OCI-LY3 (cell line): Measurements from ENCODE around the gene VTI1A.

ENCODE experiments used
- H2AFZ ChIP-seq: fragments of 200-600, 300-600 bp; shearing (Covaris generic); 2 replicates; pipeline ENCODE4 v1.6.0; 2014; ENCODE audit warnings: antibody characterized with exemption, low read depth, low read length
- H3K27ac ChIP-seq: fragments of 200-600, 300-600 bp; sonication (generic); 2 replicates; pipeline ENCODE4 v1.5.1; 2014; ENCODE audit warnings: mild to moderate bottlenecking, low read length, moderate library complexity, mixed read lengths
- H3K27me3 ChIP-seq: fragments of 200-600, 300-600 bp; sonication (generic); 2 replicates; pipeline ENCODE4 v1.6.1; 2014; ENCODE audit warnings: low read depth, low read length, mixed read lengths
- H3K36me3 ChIP-seq: fragments of 200-600, 300-600 bp; sonication (generic); replicated peaks from 2 replicates; pipeline ENCODE3; 2014; ENCODE audit warnings: low read depth, low read length, mixed read lengths
- H3K4me1 ChIP-seq: fragments of 300-600, 200-600 bp; sonication (generic); 2 replicates; pipeline ENCODE4 v1.6.1; 2014; ENCODE audit warnings: low read length, mixed read lengths
- H3K4me2 ChIP-seq: fragments of 200-600, 300-600 bp; sonication (generic); 2 replicates; pipeline ENCODE4 v1.6.1; 2014; ENCODE audit warnings: low read length, mixed read lengths
- H3K4me3 ChIP-seq: fragments of 300-600, 200-600 bp; sonication (generic); 2 replicates; pipeline ENCODE4 v1.5.1; 2014; ENCODE audit warnings: antibody characterized with exemption, mild to moderate bottlenecking, low read length, moderate library complexity
- H3K79me2 ChIP-seq: fragments of 300-600, 200-600 bp; shearing (Covaris generic); 2 replicates; pipeline ENCODE4 v1.6.1; 2014; ENCODE audit warnings: mild to moderate bottlenecking, low read length, mixed read lengths
- H3K9ac ChIP-seq: fragments of 300-600, 200-600 bp; shearing (Covaris generic); 2 replicates; pipeline ENCODE4 v1.6.0; 2014; ENCODE audit warnings: mild to moderate bottlenecking, low read length, moderate library complexity
- H3K9me3 ChIP-seq: fragments of 200-600, 300-600 bp; shearing (Covaris generic); 2 replicates; pipeline ENCODE4 v1.6.1; 2014; ENCODE audit warnings: low read length, mixed read lengths; ENCODE audit not compliant: insufficient read depth
- H4K20me1 ChIP-seq: fragments of 200-600, 300-600 bp; sonication (generic); 2 replicates; pipeline ENCODE4 v1.6.1; 2016; ENCODE audit warnings: low read length, mixed read lengths; ENCODE audit not compliant: insufficient read depth
- CTCF ChIP-seq: fragments of 200-600, 300-600 bp; sonication (generic); IDR thresholded peaks from 2 replicates; pipeline ENCODE4 v1.5.1; 2014; ENCODE audit warnings: antibody characterized with exemption, low read length, low read depth
- EZH2phosphoT487 ChIP-seq: fragments of 200-600 bp; shearing (Covaris generic); IDR thresholded peaks from 2 replicates; pipeline ENCODE4 v1.6.1; 2018; ENCODE audit warnings: antibody characterized with exemption, mixed run types, low read depth

VTI1A gene

GRCh38 chr10:112701878-112702255 lies 254.9 kb downstream of the VTI1A start:
- Histone ChIP-seq H4K20me1 (no peaks in the 10 kb centered on the region), H3K4me1 (no peaks in the 10 kb centered on the region), H3K27me3 (no peaks in the 10 kb centered on the region), H3K4me3 (no peak overlapping the region), H3K36me3 (no peaks in the 10 kb centered on the region), H3K79me2 (no peaks in the 10 kb centered on the region), H3K4me2 (no peak overlapping the region), H3K9me3 (no peaks in the 10 kb centered on the region), H3K27ac (no peak overlapping the region), H3K9ac (no peak overlapping the region), H2AFZ (no peak overlapping the region)
- TF ChIP-seq EZH2phosphoT487, result no peak
- TF ChIP-seq CTCF, result no peak

- Histone ChIP-seq H3K4me2 (no peak overlapping the region), H4K20me1 (no peaks in the 10 kb centered on the region), H3K9ac (no peak overlapping the region), H3K79me2 (no peaks in the 10 kb centered on the region), H3K9me3 (no peaks in the 10 kb centered on the region), H3K27ac (no peak overlapping the region), H3K36me3 (no peaks in the 10 kb centered on the region), H2AFZ (no peak overlapping the region), H3K4me1 (no peaks in the 10 kb centered on the region), H3K4me3 (no peak overlapping the region), H3K27me3 (no peaks in the 10 kb centered on the region)
- TF ChIP-seq EZH2phosphoT487 (no peak), CTCF (no peak)
These were observed 259.6 kb downstream of the VTI1A start for GRCh38 chr10:112706577-112706976.

GRCh38 chr10:112708461-112708860 lies 261.4 kb downstream of the VTI1A start:
- no peak for TF ChIP-seq CTCF
- no peak for TF ChIP-seq EZH2phosphoT487
- Histone ChIP-seq H3K9me3 (no peaks in the 10 kb centered on the region), H3K4me2 (no peak overlapping the region), H3K4me1 (no peaks in the 10 kb centered on the region), H3K9ac (no peak overlapping the region), H4K20me1 (no peaks in the 10 kb centered on the region), H3K27ac (no peak overlapping the region), H2AFZ (no peak overlapping the region), H3K4me3 (no peak overlapping the region), H3K79me2 (no peaks in the 10 kb centered on the region), H3K27me3 (no peaks in the 10 kb centered on the region), H3K36me3 (no peaks in the 10 kb centered on the region)

- Histone ChIP-seq H3K27me3 (no peaks in the 10 kb centered on the region), H2AFZ (no peak overlapping the region), H3K4me2 (no peak overlapping the region), H3K4me3 (no peak overlapping the region), H3K27ac (no peak overlapping the region), H3K79me2 (no peaks in the 10 kb centered on the region), H3K36me3 (no peaks in the 10 kb centered on the region), H3K9ac (no peak overlapping the region), H4K20me1 (no peaks in the 10 kb centered on the region), H3K4me1 (no peaks in the 10 kb centered on the region), H3K9me3 (no peaks in the 10 kb centered on the region)
- TF ChIP-seq CTCF (no peak), EZH2phosphoT487 (no peak)
These were observed 263.5 kb downstream of the VTI1A start for GRCh38 chr10:112710528-112710927.
